PFSK-1 (cell line): ENCODE measurements around the gene ZNF655.

Experiments used
- FOXP2 ChIP-seq: optimal IDR thresholded peaks from 2 replicates; pipeline ENCODE3; 2011; ENCODE audit warnings: borderline replicate concordance, control low read depth, inconsistent platforms; ENCODE audit not compliant: insufficient read depth; ENCODE audit errors: extremely low read length, extremely low read depth
- POLR2AphosphoS5 ChIP-seq: IDR thresholded peaks from 2 replicates; pipeline ENCODE4 v1.6.1; 2012; ENCODE audit warnings: low read depth, mild to moderate bottlenecking, control low read depth, low read length, moderate library complexity
- REST ChIP-seq, 2 experiments: IDR thresholded peaks; 2 replicates each; pipeline versions ENCODE4 v1.6.1 to v1.8.0; 2011 to 2012; ENCODE audit warnings: low read depth in 2 of 2, low read length in 2 of 2, control low read depth in 1 of 2, inconsistent platforms in 1 of 2, mild to moderate bottlenecking in 1 of 2, moderate library complexity in 1 of 2; ENCODE audit not compliant: insufficient read depth in 1 of 2
- SIN3A ChIP-seq: IDR thresholded peaks from 2 replicates; pipeline ENCODE4 v1.6.1; 2012; ENCODE audit warnings: mild to moderate bottlenecking, low read length, moderate library complexity, borderline replicate concordance; ENCODE audit not compliant: insufficient read depth
- TAF1 ChIP-seq: IDR thresholded peaks from 2 replicates; pipeline ENCODE4 v1.6.1; 2012; ENCODE audit warnings: low read length, control low read depth, borderline replicate concordance; ENCODE audit not compliant: insufficient read depth

- TF ChIP-seq REST (IDR thresholded peaks at IDR 0.05; ENCODE audit: insufficient read depth in 1 of 2, low read depth in 2 of 2, low read length in 2 of 2) (no peak), POLR2AphosphoS5 (no peak), TAF1 (no peak), FOXP2 (no peak), SIN3A (no peak)
Measured at GRCh38 chr7:99615989-99616358, 57.5 kb downstream of the ZNF655 start.
